ENCODE results near the gene MITF.

DNA sequence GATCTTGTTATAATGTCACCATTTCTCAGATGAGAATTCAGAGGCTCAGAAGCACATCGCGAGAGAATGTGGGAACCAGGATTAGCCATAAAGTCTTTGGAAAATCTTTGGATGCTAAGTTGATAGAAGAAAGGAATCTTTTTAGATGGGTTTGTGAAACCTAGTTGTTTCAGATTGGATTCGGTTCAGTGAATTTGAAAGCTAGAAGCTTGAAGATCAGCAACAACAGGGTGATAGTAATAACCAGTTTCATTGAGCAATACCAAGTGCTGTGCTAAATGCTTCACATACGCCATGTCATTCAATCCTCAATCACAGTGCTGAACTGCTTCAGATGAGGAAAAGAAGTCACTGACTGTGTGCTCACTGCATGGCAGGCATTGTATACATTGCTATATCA is 47.4 kb upstream of the MITF start:
- TF ChIP-seq EZH2 (IDR thresholded peaks at IDR 0.05) (no peak), POLR2AphosphoS5 (IDR thresholded peaks at IDR 0.05; ENCODE audit: borderline replicate concordance, low read depth, low read length) (no peak), FOXP2 (optimal IDR thresholded peaks at IDR 0.05; ENCODE audit: control extremely low read depth, extremely low read length, insufficient read depth) (no peak)
